KOPT-K1 (cell line): ENCODE data around the gene NR2F6.

Experiments
- H3K27ac ChIP-seq: fragments of 200-600 bp; sonication (generic); 2 replicates; pipeline ENCODE4 v1.5.1; 2016; ENCODE audit warnings: antibody characterized with exemption, mild to moderate bottlenecking, low read depth, low read length; ENCODE audit not compliant: poor library complexity, severe bottlenecking
- H3K36me3 ChIP-seq: fragments of 200-600 bp; sonication (generic); 2 replicates; pipeline ENCODE4 v1.5.1; 2017; ENCODE audit warnings: antibody characterized with exemption, mild to moderate bottlenecking, low read length, moderate library complexity; ENCODE audit not compliant: insufficient read depth
- H3K9me3 ChIP-seq: fragments of 200-600 bp; sonication (generic); 2 replicates; pipeline ENCODE4 v1.5.1; 2017; ENCODE audit warnings: antibody characterized with exemption, low read length, mild to moderate bottlenecking; ENCODE audit not compliant: insufficient read depth, poor library complexity, severe bottlenecking

NR2F6 gene

GRCh38 chr19:17235971-17236777 lies 9.5 kb downstream of the NR2F6 start:
- no peaks in the 10 kb centered on the region for H3K9me3 ChIP-seq
- peaks cover 15% of the 10 kb centered on the region for H3K36me3 ChIP-seq
- H3K27ac ChIP-seq: peak overlapping the region; percentile 57

GRCh38 chr19:17235300-17235970 lies 10.3 kb downstream of the NR2F6 start:
- Histone ChIP-seq H3K27ac (peak overlapping the region; percentile 57), H3K36me3 (peaks cover 19% of the 10 kb centered on the region), H3K9me3 (no peaks in the 10 kb centered on the region)

DNA sequence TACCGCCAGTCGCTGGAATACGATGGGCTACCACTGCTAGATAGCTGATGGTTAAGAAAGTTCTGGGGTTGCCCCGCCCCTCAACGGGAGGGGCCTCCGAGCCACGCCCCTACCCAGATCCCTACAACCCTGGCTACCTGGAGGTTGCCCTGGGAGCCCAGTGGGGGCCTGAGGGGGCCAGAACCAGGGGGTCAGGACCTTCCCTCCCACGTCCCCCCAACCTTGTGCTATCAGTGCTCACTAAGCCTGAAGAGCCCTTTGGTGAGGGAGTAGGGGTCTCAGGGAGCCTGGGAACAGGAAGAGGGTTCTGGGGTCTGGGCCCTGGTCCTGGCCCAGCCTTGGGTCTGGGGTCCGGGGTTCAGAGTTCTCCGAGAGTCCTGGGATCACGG lies 10.8 kb downstream of the NR2F6 start:
- peaks cover 23% of the 10 kb centered on the region for H3K36me3 ChIP-seq
- H3K27ac ChIP-seq: peak overlapping the region; percentile 57
- H3K9me3 ChIP-seq: no peaks in the 10 kb centered on the region

- Histone ChIP-seq H3K36me3 (peaks cover 27% of the 10 kb centered on the region), H3K27ac (no peak overlapping the region), H3K9me3 (no peaks in the 10 kb centered on the region)
Observed at GRCh38 chr19:17232258-17232657, 13.5 kb downstream of the NR2F6 start.

GRCh38 chr19:17229890-17230289 lies 15.8 kb downstream of the NR2F6 start:
- peaks cover 27% of the 10 kb centered on the region for H3K36me3 ChIP-seq
- H3K27ac ChIP-seq: no peak overlapping the region
- no peaks in the 10 kb centered on the region for H3K9me3 ChIP-seq

DNA sequence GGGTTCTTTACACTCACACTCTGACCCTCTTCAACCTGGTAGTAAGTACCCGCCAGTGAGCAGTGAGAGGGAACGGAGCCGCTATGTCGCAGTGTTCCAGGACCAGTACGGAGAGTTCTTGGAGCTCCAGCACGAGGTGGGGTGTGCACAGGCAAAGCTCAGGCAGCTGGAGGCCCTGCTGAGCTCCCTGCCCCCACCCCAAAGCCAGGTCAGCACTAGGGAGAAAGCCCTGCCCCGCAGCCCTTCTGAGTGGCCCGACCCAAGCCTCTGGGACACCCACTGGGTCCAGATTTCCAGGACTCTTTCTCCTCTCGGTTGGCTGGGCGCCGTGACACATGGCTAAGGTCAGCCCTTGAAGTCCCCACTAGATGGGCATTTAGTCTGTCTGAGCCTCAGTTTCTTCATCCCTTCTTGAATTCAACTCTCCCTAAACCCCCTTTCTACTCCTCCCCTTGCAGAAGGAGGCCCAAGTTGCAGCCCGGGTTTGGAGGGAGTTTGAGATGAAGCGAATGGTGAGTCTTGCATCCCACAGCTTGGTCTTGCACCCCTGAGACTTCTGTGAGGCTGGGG lies 17.8 kb downstream of the NR2F6 start:
- Histone ChIP-seq H3K27ac (no peak overlapping the region), H3K36me3 (peaks cover 27% of the 10 kb centered on the region), H3K9me3 (no peaks in the 10 kb centered on the region)

DNA sequence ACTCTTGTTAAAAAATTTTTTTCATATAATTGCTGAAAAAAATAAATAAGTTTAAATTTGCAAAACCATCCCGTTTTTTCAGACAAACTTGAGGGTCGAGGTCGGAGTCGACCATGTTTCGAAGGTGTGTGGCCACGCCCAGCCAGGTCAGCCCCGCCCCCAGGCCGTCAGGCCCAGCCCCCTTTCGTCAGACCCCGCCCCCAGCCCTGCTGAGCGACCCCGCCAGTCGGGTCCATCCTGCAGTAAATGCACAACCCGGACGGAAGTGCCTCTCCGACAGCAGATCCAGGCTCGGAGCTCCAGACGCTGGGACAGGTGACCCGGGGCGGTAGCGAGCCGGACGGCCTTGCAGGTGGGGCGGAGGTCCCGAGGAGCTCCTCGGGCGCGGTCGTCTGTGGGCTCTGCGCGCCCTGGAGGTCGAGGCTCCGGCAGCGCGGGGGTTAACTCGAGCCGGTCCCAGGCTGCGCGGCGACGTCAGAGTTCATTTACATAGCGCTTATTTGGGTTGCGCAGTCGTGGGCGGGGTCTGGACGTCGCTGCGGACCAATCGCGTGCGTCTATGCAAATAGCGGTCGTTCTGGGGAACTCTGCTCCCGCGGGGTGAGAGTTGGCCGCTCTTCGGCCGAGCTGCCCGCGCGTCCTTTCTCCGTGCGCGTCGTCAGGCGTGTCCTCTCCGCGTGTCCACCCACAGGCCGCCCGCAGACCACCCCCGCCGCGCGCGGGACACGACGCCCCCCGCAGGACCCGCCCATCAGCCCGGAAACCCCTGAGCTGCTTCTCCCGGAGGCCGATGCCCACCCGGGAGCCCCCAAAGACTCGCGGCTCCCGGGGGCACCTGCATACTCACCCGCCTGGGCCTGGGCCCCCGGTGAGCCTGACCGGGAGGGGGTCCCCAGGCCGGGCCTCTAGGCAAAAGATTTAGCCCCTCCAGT lies 19.5 kb downstream of the NR2F6 start, which contains the start of gene OCEL1:
Gene OCEL1 (plus strand): TSS at position 225 of the 932 bp plus-strand sequence. CDS start 22 bp downstream, at position 247.
- peaks cover 13% of the 10 kb centered on the region; the same call in 1 of the 2 replicates for H3K36me3 ChIP-seq
- no peaks in the 10 kb centered on the region for H3K9me3 ChIP-seq

DNA sequence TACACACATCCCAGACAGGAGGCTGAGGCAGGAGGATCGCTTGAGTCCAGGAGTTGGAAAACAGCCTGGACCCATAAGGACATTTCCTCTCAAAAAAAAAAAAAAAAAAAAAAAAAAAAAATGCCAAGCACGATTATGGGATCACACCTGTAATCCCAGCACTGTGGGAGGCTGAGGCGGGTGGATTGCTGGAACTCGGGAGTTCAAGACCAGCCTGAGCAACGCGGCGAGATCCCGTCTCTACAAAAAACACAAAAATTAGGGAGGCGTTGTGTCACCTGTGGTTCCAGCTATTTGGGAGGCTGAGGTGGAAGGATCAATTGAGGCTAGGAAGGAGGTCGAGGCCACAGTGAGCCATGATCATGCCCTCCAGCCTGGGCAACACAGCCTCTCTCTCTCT lies 20.7 kb downstream of the NR2F6 start:
- H3K36me3 ChIP-seq: peaks cover 5% of the 10 kb centered on the region; the same call in 1 of the 2 replicates
- H3K27ac ChIP-seq: no peak overlapping the region
- H3K9me3 ChIP-seq: no peaks in the 10 kb centered on the region

More for the DNA sequence above, 19.5 kb downstream of the NR2F6 start, which contains the start of gene OCEL1:
- peak within 1 kb of the TSS; percentile 48 for H3K27ac ChIP-seq

DNA sequence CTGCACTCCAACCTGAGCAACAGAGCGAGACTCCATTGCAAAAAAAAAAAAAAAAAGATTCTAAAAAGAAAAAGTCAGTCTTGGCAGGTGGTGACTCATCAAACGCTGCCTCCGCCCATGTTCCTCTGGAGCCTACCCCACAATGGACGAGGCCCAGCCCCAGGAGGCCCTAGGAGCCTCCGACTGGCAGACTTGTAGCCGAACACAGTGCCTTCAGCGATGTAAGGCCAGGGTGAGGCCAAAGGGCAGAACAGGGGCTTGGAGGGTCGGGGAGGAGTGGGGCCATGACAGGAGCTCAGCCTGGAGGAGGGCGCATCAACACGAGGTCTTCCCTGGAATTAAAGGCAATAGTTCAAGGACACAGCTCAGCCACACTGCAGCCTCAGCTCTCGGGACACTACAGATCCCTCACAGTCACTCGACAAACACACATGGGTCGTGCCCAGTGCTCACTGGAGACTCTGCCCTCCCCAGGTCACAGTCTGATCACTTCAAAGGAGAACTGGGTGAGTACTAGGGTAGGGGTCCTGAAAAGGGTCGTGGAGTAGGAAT lies 25.4 kb downstream of the NR2F6 start:
- H3K9me3 ChIP-seq: no peaks in the 10 kb centered on the region

DNA sequence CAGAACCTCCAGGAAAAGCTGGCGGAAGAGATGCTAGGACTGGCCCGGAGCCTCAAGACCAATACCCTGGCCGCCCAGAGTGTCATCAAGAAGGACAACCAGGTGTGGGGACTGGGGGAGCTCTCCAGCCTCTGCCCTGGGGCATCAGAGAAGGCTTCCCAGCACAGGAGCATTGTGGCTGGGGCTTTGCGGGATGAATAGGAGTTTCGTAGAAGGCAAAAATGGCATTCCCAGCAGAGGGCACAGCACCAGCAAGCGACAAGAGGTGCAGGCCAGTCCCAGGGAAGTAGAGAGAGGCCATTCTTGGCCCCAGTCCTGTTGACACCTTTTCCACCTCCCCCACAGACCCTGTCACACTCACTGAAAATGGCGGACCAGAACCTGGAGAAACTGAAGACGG lies 26.4 kb downstream of the NR2F6 start:
- no peak overlapping the region for H3K27ac ChIP-seq
- peaks cover 26% of the 10 kb centered on the region; the same call in 1 of the 2 replicates for H3K36me3 ChIP-seq
- no peaks in the 10 kb centered on the region for H3K9me3 ChIP-seq

More for the DNA sequence above, 25.4 kb downstream of the NR2F6 start:
- H3K36me3 ChIP-seq: peaks cover 26% of the 10 kb centered on the region; the same call in 1 of the 2 replicates
- no peak overlapping the region for H3K27ac ChIP-seq

- Histone ChIP-seq H3K36me3 (peaks cover 46% of the 10 kb centered on the region), H3K9me3 (no peaks in the 10 kb centered on the region), H3K27ac (peak overlapping the region; percentile 84)
Observed at GRCh38 chr19:17216058-17216670, 29.6 kb downstream of the NR2F6 start.

DNA sequence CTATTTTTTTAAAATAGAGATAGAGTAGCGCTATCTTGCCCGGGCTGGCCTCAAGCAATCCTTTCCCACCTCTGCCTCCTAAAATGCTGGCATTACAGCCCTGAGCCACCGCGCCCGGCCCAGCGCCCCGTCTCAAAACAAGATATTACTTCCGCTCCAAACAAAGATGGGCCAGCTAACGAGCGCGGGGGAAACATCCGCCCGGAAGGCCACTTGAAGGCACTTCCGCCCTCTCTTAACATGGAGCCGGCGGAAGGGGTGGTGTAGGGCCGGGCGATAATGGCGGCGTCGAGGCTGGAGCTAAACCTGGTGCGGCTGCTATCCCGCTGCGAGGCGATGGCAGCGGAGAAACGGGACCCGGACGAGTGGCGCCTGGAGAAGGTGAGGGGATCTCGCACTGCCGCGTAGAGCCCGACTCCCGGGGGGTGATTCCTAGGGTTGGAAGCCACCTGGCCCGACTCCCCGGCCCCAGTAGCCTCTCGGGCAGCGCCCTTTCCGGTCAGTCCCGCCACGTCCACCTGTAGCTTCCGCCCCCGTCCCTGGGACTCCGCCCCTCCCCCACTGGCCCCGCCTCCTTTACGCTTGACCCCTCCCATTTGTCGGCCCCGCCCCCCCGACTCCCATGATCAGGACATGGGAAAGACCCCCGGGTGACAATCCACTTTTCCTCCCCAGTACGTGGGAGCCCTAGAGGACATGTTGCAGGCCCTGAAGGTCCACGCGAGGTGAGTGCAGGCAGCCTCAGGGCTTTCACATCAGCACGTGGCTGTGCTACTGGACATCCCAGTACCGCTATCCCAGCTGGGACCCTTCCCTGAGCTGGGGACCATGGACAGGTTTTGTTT lies 30.4 kb downstream of the NR2F6 start, which contains the start of gene USE1:
Gene USE1 (plus strand): TSS at position 231 of the 845 bp plus-strand sequence. CDS start 49 bp downstream, at position 280.
- Histone ChIP-seq H3K36me3 (peaks cover 55% of the 10 kb centered on the region), H3K9me3 (no peaks in the 10 kb centered on the region)

DNA sequence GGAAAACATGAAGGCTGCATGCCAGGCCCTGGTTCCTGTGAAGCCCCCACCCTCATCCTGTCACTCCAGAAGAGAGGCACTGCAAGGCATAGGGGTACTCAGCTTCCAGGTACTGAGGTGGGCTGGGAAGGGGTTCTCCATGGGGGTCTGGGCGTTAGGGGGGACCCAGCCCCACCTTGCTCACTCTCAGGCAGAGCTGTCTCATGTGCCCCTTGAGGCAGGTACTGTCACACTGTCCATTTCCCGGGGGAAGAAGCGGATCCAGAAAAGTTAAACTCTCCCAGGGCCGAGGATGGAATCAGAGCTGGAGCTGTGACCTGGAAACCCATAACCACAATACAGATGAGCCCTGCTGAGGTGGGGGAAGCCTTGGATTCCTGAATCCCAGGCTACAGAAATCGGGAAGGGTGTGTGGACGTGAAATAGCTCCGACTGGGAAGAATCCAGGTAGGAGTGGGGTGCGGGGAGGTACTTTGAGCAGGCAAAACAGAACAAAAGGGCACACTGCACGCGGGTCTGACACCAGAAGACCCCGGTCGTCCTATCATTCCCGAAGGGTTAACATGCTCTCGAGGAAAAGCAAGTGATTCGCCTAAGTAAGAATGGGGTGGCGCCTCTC lies 31.1 kb downstream of the NR2F6 start:
- H3K36me3 ChIP-seq: peaks cover 58% of the 10 kb centered on the region
- peak overlapping the region; percentile 84 for H3K27ac ChIP-seq
- no peaks in the 10 kb centered on the region for H3K9me3 ChIP-seq

More for the DNA sequence above, 30.4 kb downstream of the NR2F6 start, which contains the start of gene USE1:
- H3K27ac ChIP-seq: peak within 1 kb of the TSS; percentile 84
